Measurements from ENCODE around the gene WIPF1.

Gene WIPF1

DNA sequence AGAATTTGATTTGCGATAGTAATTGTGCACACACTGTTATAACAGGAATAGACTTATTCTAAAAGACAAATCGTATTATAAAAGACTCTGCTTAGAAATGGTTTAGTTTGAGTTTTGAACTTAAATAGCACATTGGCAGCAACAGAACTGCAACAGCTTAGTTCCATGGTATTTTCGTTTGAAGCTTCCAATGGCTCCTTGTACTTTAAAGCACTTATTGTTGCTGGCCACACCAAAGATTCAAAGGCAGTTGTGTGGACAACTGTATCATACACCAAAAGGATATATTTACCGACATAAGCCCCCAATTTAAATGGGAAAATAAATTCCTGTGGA is 627 bp downstream of the WIPF1 start:
- DNase-seq (ENCODE audit: low read depth in 2 of 2): no peak

DNA sequence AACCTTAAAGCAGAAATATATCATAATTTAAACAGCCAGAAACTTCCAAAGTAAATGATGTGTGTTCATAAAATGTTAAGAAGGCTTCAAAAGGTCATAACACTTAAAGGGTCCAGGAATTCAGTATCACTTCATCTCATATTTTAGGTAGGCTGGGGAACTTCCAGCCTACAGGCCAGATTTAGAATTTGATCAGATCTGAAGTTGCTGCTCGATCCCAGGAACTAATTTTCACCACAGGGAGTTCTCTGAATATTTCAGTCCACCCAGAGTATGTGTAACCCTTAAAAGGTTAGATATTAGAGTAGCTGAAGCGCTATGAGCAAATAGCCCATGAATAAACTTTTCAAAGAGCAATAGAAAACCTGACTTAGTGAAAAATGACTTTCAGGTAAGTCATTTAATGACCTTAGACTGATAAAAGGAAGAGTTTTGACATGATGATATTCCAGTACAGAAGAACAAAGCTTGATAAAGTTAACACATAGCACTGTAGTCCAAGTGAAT is 1.7 kb downstream of the WIPF1 start:
- no peak for DNase-seq (ENCODE audit: low read depth in 2 of 2)

DNA sequence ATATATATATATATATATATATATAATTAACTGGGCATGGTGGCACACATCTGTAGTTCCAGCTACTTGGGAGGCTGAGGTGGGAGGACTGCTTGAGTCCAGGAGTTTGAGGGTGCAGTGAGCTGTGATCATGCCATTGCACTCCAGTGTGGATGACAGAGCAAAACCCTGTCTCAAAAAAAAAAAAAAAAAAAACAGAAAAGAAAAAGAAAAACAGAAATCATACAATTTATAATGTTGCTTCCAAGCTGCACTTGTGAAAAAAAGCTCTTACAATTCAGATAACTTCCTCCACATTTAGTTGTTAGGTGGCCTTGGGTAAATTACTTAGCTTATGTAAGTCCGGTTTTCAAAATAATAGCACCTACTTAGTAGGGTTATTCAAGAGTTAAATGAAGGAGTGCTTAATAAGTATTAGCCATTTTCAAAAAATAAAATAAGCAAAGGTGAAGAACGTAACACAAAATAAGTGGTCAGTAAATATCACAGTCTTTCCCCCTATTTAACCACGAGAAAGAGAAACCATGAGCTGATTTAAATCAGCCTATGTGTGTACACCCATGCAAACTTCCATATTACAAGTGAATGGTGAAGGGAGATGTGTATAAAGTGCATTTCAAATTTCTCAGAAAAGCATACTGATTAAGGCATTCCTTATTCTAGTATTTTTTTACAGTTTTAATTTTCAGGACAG is 2.3 kb downstream of the WIPF1 start:
- no peak for DNase-seq (ENCODE audit: low read depth in 2 of 2)

DNA sequence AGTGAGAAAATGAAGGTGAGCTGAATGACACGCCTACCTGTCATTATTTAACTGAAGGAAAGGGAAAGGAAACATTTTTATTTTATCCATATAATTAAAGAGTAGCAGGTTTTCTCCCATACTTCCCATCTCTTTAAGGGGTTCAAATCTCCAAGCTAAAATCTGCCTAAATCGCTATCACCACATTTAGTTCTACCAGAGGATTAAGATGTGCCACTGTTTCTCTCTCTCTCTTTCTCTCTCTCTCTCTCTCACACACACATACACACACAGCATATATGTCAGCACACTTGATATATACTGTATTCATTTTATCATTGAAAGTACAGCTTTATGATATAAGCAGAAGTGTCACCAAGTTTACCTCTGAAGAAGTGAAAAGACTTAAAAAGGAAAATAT is 3.1 kb downstream of the WIPF1 start:
- DNase-seq (ENCODE audit: low read depth in 2 of 2): no peak

DNA sequence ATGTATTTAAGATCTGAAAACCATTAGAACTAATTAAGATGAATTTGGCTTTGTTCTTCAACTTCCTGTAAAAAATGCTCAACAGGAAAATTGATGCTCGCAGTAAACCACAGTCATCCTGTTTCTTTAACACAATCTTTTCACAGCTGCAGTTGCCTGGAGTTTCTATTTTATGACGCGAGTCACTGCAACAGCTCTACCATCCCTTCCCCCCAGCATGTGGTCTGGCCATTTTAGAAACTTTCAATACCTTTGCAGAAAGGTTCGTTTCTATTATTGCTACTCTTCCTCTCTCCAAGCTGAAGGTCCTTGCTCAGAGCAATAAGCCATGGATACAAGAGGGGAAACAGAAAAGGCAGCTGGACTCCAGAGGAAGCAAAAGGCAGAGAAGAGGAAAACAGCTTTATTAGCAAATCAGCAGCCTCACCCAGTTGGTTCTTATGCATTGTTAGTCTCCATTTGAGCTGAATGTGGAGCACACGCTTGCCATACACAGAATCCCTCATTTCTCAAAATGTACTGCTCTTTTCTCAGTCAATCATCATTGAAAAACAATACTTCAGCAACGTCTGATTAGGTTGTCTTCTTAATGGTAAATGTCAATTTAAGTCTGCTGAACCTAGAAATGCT is 3.9 kb downstream of the WIPF1 start:
- DNase-seq (ENCODE audit: low read depth in 2 of 2): peak; percentile 27 to 39

DNA sequence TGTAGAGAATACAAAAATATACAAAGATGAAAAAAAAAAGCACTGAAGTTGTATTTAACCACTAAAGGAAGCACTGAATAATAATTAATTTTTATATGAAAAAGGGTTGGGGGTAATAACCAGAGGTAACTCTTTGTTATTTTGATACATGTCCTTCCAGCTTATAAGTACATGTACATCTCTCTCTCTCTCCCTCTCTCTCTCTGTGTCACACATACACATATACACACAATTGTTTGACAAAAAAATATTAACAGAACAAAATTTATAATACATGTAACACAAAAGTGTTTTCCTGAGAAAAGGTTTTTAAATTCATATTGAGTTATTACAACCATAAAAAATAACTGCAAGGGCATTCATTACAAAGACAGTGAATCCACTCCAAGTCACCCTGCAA is 4.6 kb downstream of the WIPF1 start:
- no peak for DNase-seq (ENCODE audit: low read depth in 2 of 2)

DNA sequence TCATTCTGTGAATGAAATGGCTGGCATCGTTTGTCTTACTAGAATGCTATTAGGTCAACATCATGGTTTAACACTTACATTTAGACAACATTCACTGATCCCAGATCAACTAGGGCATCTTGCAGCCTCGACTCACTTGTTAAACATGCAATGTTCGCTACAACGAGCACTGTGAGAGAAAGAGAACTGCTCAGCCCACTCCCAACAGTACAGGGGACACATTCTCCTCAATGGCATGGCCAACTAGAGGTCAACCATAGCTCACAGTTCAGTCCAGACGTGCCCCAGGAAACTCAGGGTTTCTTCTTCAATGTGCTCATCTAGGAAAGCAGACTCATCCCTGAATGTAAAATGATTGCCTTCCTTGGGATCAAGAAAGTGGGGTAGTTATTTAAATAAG is 5.9 kb downstream of the WIPF1 start:
- no peak for DNase-seq (ENCODE audit: low read depth in 2 of 2)

DNA sequence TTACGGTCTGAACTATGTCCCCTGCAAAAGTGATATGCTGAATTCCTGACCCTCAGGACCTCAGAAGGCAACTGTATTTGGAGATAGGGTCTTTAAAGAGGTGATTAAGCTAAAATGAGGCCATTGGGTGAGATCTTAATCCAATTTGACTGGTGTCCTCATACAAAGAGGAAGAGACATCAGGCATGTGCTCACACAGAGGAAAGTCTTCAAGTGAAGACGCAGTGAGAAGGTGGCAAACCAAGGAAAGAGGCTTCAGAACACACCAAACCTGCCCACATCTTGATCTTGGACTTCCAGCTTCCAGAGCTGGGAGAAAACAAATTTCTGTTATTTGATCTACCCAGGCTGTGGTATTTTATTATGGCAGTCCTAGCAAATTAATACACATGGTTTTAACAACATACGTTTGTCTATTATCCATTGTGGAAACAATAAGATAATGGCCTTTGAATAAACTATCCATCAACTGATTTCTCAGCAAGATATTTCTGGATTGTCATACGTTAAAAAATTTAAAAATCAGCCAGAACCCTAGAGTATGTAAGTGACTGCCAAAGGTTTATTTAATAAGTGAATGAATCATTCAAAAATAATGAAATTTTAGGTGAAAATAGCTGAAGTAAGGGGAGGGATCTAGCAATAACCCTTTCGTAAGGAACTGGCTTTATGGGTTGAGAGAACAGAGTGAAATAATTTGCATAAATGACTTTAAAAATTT is 6.5 kb downstream of the WIPF1 start:
- DNase-seq (ENCODE audit: low read depth in 2 of 2): no peak

DNA sequence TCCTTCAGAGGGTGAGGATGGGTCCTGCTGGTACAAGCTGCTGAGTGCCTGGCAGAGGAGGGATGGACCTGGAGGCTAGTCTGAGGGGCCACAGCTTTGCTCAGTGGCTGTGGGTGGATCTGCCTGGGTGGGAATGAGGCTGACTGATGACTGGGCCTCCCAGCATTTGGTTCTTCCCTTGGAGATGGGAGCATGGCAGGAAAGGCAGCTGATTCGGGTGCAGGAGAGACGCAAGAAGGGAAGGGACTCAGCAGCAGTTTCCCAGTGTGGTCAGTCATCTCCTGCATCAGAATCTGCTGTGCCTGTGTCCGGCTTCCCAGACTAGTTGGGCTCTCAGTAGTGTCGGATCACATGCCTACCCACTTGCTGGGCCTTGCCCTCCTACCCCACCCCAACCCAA is 7.3 kb downstream of the WIPF1 start:
- DNase-seq (ENCODE audit: low read depth in 2 of 2): no peak

DNA sequence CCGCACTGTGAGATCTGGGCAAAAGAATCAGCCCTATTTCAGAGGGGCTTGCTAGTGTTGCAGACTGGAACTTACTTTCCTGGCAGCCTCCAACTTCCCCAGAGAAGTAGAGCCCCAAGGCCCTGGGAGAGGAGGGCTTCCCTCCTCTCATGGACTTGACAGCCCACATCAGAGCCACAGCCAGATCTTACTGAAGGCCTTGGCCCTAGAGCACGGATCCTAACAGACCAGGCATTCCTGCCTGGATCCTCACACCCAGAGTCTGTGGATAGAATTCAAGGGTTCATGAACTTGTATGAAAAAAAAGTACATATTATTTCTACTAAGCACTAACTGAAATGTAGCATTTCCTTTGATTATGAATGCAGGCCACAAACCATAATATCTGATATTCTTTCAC is 8.3 kb downstream of the WIPF1 start:
- no peak for DNase-seq (ENCODE audit: low read depth in 2 of 2)

DNA sequence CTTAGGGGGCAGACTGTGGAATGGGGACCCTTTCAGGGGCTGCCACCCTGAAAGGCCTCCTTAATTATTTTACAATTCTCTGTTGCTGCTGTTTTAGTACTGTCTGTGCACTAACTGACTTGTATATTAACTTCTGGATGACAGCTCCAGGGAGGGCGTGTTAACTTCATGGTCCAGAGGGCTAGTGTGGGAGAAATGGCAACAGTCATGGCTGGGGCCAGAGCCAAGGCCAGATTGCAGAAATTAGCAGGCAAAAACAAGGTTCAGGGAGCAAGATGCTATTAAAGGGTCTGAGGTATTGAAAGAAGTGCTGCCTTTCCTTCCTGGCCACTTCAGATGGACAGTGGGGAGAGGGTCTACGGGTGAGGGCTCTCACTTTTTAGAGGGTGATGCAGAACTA is 9.1 kb downstream of the WIPF1 start:
- no peak for DNase-seq (ENCODE audit: low read depth in 2 of 2)

DNA sequence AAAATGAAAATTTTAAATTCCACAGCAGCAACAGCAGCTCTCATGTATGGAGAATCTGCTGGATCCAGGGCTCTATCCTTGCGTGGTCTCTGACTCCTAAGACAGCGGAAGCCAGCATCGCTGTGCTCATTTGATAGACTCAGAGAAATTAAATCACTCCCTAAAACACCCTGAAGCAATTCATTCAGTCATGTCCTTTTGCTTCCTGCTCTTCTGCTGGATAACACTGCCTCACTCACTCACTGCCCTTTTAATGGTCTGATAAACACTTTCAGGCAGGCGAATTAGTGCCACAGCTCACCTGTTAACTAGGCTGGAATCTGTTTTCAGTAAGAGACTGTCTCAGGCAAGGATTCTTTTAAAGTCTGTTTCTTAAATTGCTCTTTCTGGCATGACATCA is 10.0 kb downstream of the WIPF1 start:
- no peak for DNase-seq (ENCODE audit: low read depth in 2 of 2)

DNA sequence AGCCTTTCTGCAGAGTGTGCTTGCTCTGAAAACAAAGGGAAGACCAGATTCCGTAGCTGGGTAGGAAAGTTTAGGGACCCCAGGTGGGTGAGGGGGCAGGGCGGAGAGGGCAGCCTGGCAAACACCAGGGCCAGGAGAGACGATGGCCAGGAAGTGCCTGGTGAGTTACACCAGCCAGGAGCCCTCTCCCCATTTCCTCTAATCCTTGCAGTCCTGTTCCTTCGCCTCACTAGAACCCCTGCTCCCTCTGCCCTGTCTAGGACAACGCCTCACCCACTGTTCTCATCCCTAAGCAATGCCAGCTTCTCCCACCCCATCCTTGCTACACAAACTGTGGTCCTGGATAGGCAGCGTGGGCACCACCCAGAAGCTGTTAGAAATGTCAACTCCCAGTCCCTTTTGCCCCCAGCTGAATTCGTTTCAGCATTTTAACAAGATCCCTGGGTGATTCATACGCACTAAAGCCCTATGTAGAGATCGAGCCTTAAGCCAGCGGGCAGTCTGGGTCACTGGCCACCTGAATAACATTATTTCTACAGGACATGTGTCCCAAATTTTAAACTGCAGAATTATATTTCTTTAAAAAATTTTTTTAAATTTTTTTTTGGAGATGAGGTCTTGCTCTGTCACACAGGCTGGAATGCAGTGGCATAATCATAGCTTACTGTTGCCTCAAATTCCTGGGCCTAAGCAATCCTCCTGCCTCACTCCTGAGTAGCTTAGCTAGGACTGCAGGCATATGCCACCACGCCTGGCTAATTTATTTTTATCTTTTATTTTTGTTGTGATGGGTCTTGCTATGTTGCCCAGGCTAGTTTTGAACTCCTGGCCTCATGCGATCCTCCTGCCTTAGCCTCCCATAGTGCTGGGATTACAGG is 10.9 kb downstream of the WIPF1 start:
- no peak for DNase-seq (ENCODE audit: low read depth in 2 of 2)

DNA sequence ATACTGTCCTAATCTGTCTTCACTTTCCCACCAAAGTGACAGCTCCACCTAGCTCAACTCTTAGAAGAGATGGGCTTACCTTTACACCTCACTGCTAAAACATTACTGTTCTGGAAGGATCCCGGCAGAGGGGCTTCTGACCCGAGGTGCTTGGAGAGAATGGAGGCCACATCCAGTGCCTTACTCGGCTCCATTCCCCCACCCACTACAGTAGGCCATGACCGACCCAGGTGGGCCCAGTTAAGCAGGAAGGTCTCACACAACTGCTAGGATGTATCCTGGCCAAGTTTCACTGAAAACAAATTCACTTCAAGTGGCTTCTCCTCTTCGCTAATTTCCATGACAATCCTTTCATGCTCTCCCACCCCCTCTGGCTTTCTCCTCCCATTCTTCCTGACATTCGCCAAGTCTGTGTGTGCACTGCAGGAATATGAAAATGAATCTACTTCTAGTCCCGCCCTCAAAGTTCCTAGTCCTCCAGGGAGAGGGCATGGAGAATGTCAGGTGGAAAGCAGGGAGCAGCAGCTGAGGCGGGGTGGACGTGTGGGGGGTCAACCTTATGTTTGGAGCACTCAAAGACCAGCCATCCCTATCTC is 11.8 kb downstream of the WIPF1 start:
- DNase-seq (ENCODE audit: low read depth in 2 of 2): no peak

DNA sequence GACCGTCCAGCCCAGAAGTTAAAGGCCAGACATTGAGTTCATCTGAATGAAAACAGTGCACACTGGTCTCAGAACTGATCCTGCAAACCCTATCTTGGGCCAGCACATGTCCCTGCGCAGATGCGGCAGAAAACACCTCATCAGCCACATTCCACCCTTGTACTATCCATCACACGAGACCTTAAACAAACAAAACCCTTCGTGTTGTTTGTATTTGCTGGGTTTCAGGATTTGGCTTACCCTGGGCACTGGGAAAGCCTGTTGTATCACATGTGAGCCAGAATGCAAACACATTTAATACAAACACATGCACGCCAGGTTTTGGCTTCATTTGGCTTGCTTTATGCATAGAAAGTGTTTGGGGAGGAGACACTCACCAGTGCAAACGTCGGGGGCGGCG is 12.5 kb downstream of the WIPF1 start:
- DNase-seq (ENCODE audit: low read depth in 2 of 2): no peak

DNA sequence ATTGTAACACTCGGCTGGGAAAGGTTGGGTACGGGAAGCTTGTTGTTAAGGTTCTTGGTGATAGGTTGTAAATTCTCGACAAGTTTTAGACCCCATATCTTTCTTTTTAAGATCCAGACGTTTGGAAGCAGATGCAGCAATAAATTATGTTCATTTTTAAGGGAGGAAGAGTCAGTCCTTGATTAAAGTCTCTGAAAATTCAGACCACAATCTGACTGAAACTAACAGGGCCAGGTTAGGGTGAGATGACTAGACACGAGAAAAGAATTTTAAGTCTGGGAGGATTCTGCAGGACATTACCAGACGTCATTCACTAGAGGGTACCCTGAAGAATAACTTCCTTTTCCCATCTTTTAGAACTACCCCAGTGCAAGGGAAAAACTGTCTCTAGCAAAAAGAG is 16.1 kb downstream of the WIPF1 start:
- no peak for DNase-seq (ENCODE audit: low read depth in 2 of 2)

DNA sequence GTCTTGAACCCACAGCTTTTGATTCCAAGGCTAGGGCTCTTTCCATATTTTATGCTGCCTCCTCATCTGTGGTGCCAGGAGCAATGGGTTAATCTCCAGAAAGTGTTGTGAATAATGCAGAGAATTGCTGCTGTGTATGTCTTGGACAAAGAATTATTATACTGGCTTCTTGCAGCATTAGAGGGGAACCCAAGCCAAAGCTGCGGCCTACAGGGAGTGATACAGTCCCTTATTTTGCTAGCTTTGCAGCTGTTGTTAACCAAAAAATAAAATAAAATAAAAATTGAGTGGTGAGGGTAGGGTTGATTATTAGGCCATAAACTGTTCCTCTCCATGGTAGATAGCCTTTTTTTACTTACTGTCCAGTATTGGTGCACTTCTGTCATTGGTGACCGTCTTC is 16.7 kb downstream of the WIPF1 start:
- DNase-seq (ENCODE audit: low read depth in 2 of 2): no peak

DNA sequence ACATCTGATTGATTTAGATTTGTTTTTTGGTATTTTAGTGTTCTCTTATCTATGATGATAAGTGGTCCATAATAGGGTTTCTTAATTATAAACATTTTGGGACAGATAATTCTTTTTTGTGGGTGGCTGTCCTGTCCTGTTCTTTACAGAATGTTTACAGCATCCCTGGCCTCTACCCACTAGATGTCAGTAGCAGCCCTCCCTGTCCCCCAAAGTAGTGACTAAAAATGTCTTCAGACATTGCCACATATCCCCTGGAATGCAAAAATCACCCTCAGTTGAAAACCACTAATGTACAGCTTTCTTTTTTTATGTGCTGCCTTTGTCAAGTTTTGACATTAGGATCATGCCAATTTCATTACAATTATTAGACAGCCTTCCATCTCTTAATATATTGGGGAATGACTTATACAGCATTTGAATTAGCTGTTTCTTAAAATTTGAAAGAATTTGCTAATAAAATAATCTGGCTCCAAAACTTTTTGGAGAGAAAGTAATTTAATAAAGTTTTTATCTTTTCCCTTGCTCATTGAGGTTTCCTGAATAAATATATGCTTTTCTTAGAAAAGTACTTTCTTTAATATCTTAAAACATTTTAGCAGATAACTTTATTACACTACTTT is 19.5 kb downstream of the WIPF1 start:
- DNase-seq (ENCODE audit: low read depth in 2 of 2): peak in 1 of 2 donors; percentile 29

DNA sequence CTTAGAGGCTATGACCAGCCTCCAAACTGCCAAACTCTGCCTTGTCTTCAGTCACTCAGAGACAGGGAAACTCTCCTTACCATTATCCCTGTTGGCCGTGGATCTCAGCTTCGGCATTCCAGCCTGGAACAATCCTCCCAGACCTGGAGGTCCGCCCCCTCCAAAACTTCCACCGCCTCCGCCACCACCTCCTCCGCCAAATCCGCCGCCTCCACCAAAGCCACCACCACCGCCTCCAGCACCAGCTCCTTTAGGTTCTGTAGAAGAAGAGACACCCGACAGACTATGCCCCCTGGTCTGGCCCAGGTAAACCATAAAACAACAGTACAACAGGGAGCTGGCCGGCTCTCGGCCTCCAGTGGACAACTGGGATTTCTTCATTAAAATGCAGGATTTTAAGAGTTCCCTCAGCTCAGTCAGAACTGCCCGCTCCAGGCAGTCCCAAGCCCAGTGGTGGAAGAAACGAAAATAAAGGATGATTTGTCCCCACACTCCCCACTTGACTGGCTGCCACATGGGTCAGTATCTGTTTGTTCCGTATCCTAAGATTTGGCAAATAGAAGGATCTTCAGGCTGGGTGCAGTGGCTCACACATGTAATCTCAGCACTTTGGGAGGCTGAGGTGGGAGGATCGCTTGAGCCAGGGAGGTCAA is 22.4 kb downstream of the WIPF1 start:
- DNase-seq (ENCODE audit: low read depth in 2 of 2): no peak

DNA sequence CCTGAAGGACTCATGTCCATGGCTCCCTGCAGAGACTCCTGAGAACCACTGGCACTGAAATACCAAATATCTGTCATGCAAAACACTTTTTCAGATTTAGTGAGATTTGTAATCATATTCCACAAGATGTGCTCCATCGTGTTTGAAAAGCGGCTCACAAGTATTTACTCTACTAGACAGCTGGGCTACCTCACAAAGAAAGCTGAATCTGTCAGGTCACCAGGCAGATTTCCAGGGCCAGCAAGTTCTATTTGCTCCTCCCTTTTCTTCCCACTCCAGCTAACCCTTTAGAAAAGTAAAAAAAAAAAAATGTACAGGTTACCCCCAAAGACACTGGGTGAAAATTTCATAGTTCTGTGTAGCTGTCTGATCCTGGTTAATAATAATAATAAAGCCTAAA is 22.9 kb downstream of the WIPF1 start:
- no peak for DNase-seq (ENCODE audit: low read depth in 2 of 2)

DNA sequence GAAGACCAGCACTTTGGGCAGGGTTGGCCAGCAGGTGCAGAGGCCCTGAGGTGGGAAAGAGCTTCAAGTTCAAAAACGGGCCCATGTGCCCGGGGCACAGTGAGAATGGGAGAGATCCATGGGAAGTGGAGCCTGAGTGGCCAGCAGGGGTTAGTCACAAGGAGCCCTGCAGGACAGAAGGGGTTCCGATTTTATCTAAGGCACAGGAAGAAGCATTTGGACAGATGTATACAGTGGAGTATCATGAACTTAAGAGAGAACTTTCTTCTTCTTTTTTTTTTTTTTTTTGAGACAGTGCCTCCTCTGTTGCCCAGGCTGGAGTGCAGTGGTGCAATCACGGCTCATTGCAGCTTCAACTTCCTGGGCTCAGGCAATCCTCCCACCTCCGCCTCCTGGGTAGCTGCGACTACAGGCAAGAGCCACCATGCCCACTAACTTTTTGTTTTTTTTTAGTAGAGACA is 24.0 kb downstream of the WIPF1 start:
- DNase-seq (ENCODE audit: low read depth in 2 of 2): no peak
